Tibial nerve (tissue), 4 donors: ENCODE data around the gene TOMM22. TPM values are rescaled to one million over a fixed set of nuclear protein-coding genes. Genes with fewer than 3 reads are reported as not detected.

Source experiments
- DNase-seq, 2 donors: peaks; one replicate each; pipeline ENCODE4 v3.0.0-alpha.2; 2019; ENCODE audit warnings: low spot score in 2 of 2
- H3K27ac ChIP-seq, 4 donors: fragments of 200-600 bp; sonication (generic) in 3 of 4; one replicate each; pipeline ENCODE4 v1.5.1; 2017 to 2019; ENCODE audit warnings: mild to moderate bottlenecking in 1 of 4
- H3K27me3 ChIP-seq, 2 donors: fragments of 200-600 bp; sonication (generic) in 1 of 2; one replicate each; pipeline versions ENCODE4 v1.5.1 to v1.6.0; 2017 to 2019
- H3K36me3 ChIP-seq, 3 donors: fragments of 200-600 bp; sonication (generic); one replicate each; pipeline ENCODE4 v1.5.1; 2018 to 2019
- H3K4me1 ChIP-seq, 4 donors: fragments of 200-600 bp; sonication (generic) in 3 of 4; one replicate each; pipeline ENCODE4 v1.5.1; 2017 to 2019
- H3K4me3 ChIP-seq, 4 donors: fragments of 200-600 bp; sonication (generic) in 3 of 4; one replicate each; pipeline ENCODE4 v1.5.1; 2017 to 2019; ENCODE audit warnings: mild to moderate bottlenecking in 1 of 4, moderate library complexity in 1 of 4
- H3K9me3 ChIP-seq, 4 donors: fragments of 200-600 bp; sonication (generic) in 3 of 4; one replicate each; pipeline ENCODE4 v1.5.1; 2017 to 2019
- EP300 ChIP-seq, 2 donors: sonication (generic); formaldehyde crosslinking; IDR thresholded peaks; one replicate each; pipeline ENCODE4 v1.6.1; 2017; ENCODE audit warnings: antibody characterized with exemption in 2 of 2, mild to moderate bottlenecking in 1 of 2
- POLR2A ChIP-seq, 2 donors: fragments of 450-650 bp; IDR thresholded peaks; one replicate each; pipeline ENCODE4 v1.6.1; 2017; ENCODE audit warnings: antibody characterized with exemption in 2 of 2, mild to moderate bottlenecking in 2 of 2, moderate library complexity in 2 of 2
- WGBS, 2 donors: methylation state at CpG; one replicate each; pipeline ENCODE4 v1.1.5; 2018; 5-methylcytosine and 5-hydroxymethylcytosine counted together
- total RNA-seq, 4 donors: library from RNA; depleted of rRNA; stranded (reverse); fragments of >200 nt; gene quantifications; one replicate each; pipeline ENCODE4 v1.1.0, GENCODE V29; 2016
- TF ChIP-seq, protein P1 (sequence below), 5 experiments: fragments of 200-600 bp in 3 of 5; fragments of 450-650 bp in 2 of 5; sonication (generic) in 3 of 5; IDR thresholded peaks; one replicate each; pipeline ENCODE4 v1.5.1; 2016 to 2019; ENCODE audit warnings: antibody characterized with exemption in 5 of 5, mild to moderate bottlenecking in 3 of 5, moderate library complexity in 2 of 5

The TOMM22 gene
- total RNA-seq, 4 donors from 2014 or later = 23.1 to 28.5 (median 27.1) TPM

DNA sequence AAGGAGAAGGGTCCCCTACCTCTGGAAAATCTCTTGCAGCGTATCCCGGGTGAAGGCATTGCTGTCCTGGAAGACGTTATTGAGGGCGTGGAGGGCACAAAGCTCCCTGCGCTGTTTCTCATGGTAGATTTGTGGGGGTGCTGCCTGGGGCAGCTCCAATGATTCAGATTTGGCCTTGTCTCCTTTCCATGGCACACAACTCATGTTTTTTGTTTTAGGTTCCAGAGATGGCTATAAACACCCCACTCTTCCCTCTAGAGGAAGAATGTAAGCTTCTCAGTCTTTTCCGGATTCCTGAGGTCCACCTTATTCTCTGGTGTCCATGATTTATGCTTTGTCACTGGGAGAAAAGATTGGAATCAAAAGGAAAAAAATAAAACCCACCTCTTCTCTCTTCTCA, 18.0 kb downstream of the TOMM22 start:
- H3K9me3 ChIP-seq = no peaks in the 10 kb centered on the region
- 3 to 12% methylated on average over 6 of the region's 6 CpGs for WGBS, 2 donors
- peaks cover 0 to 16% (median 0%) of the 10 kb centered on the region in 3 donors for H3K36me3 ChIP-seq
- H3K4me3 ChIP-seq = peak overlapping the region; percentile 58 to 94 (median 88)
- DNase-seq = no peak
- peak overlapping the region; percentile 90 to 99 (median 99) for H3K27ac ChIP-seq
- peaks cover 0 to 62% (median 43%) of the 10 kb centered on the region in 4 donors for H3K4me1 ChIP-seq
- H3K27me3 ChIP-seq = no peaks in the 10 kb centered on the region
- TF ChIP-seq EP300 (IDR thresholded peaks at IDR 0.05) (no peak), POLR2A (IDR thresholded peaks at IDR 0.05) (peak in 1 of 2 donors; percentile 11)

DNA sequence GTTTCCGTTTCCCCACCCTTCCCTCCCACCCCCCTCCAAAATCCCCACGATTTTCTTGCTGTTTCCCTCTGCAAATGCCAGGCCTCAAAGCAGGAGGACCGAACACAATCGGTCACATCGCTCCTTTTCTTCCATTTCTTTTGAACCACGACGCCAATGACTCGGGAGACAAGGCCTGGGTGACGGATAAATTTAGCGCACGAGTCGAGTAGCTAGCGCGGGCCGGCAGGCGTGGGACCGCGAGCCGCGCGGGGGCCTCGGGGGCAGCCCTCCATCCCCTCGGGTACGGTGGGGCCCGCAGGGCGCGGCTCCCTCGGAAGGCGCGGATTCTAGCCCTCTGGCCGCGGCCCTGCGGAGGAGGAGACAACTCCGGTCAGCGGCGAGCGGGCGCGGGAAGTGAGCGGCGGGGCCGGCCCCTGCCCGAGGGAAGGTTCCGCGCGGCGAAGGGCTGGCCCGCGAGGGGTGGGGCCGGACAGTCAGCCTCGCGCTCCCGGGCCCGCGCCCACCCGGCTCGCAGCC, 18.6 kb downstream of the TOMM22 start:
- DNase-seq = peak in 1 of 2 donors; percentile 41
- 0% methylated on average over 18 to 27 of the region's 57 CpGs for WGBS, 2 donors
- Histone ChIP-seq H3K4me3 (peak overlapping the region; percentile 58 to 94 (median 88)), H3K27ac (peak overlapping the region; percentile 90 to 99 (median 99)), H3K27me3 (no peaks in the 10 kb centered on the region), H3K4me1 (peaks cover 0 to 63% (median 46%) of the 10 kb centered on the region in 4 donors), H3K36me3 (peaks cover 0 to 14% (median 0%) of the 10 kb centered on the region in 3 donors), H3K9me3 (no peaks in the 10 kb centered on the region)
- no peak for TF ChIP-seq EP300 (IDR thresholded peaks at IDR 0.05)
- TF ChIP-seq, protein P1, sequence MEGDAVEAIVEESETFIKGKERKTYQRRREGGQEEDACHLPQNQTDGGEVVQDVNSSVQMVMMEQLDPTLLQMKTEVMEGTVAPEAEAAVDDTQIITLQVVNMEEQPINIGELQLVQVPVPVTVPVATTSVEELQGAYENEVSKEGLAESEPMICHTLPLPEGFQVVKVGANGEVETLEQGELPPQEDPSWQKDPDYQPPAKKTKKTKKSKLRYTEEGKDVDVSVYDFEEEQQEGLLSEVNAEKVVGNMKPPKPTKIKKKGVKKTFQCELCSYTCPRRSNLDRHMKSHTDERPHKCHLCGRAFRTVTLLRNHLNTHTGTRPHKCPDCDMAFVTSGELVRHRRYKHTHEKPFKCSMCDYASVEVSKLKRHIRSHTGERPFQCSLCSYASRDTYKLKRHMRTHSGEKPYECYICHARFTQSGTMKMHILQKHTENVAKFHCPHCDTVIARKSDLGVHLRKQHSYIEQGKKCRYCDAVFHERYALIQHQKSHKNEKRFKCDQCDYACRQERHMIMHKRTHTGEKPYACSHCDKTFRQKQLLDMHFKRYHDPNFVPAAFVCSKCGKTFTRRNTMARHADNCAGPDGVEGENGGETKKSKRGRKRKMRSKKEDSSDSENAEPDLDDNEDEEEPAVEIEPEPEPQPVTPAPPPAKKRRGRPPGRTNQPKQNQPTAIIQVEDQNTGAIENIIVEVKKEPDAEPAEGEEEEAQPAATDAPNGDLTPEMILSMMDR (IDR thresholded peaks at IDR 0.05) = no peak
- no peak for TF ChIP-seq POLR2A (IDR thresholded peaks at IDR 0.05)

DNA sequence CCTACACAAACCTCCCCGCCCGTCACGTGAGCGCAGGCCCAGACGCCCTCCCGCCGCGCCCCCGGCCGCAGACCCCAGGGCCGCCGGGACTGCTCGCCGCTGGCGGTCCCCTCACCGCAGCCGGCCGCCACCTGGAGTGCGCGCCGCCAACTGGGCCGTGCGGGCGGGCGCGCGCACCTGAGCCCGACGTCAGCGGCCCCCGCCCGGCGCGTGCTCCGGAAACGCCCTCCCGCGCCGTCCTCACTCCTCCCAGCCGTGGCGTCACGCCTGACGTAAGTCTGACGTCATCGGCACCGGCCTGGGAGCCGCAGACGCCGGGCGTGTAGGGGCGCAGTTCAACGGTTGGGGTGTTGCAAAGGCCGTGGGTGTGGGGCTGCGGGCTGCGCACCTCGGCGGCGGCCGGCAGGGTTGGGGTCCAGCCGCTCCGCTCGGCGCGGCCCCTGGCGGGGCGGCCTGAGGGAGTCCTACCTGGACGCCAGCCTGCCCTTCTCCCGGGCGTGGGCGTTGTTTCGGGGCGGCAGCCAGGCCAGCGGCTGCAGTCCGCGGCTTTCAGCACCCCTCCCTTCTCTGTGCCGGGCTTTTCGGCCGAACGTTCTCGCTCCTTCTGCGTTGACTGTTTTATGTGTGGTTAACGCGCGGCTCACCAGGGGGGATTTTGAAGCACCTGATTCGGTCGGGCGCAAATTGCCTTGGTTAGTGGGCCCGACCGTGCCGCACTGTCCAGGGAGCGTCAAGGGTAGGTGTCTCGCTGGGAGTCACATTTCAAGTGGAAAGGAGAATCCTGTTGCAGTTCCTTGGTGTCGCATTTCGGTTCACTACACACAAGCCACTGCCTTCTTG, 19.3 kb downstream of the TOMM22 start, which contains the start of gene JOSD1:
TSS of gene JOSD1 (minus strand) at position 155 of the 840 bp plus-strand sequence. CDS start 956 bp downstream, outside the sequence.
- H3K4me1 ChIP-seq = peaks cover 0 to 57% (median 43%) of the 10 kb centered on the region in 4 donors

DNA sequence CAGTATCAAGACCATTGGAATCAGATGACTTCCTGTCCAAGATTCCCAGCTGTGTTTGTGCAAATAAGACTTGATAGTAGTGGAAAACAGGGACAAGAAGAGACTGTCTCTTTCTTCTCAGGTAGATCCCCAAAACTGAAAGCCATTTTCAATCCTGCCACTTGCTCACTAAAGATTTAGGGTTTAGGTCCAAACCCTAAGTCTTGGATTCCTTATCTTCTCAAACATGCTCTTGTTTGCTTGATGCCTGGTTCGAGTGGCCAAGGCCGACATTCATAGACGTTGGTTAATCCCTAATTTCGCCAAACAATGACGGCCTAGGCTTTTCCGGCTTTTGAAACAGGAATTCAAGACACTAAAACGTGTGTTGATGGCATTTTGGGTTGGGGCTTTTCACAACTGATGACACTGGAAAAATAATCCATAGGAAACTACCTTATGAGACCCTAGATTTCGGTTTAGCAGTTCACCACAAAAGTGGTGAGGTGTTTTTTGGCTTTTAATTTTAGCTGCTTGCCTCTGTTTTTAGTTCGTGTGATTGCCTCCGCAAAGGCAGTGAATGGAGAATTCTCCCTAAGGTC, 23.0 kb downstream of the TOMM22 start:
- peak overlapping the region; percentile 15 to 49 (median 30) for H3K4me3 ChIP-seq
- H3K4me1 ChIP-seq = peaks cover 0 to 47% (median 28%) of the 10 kb centered on the region in 4 donors
- H3K9me3 ChIP-seq = no peaks in the 10 kb centered on the region
- peak overlapping the region; percentile 79 to 94 (median 88) for H3K27ac ChIP-seq
- H3K36me3 ChIP-seq = peaks cover 0 to 5% (median 0%) of the 10 kb centered on the region in 3 donors
- 8 to 12% methylated on average over 10 of the region's 10 CpGs for WGBS, 2 donors
- H3K27me3 ChIP-seq = no peaks in the 10 kb centered on the region
- DNase-seq = no peak
- TF ChIP-seq POLR2A (IDR thresholded peaks at IDR 0.05) (no peak), EP300 (IDR thresholded peaks at IDR 0.05) (no peak)
- TF ChIP-seq, protein P1 (IDR thresholded peaks at IDR 0.05) = no peak

More for the DNA sequence above, 19.3 kb downstream of the TOMM22 start, which contains the start of gene JOSD1:
- Histone ChIP-seq H3K36me3 (peaks cover 0 to 11% (median 0%) of the 10 kb centered on the region in 3 donors), H3K4me3 (peak within 1 kb of the TSS; percentile 58 to 94 (median 88)), H3K27me3 (no peaks in the 10 kb centered on the region), H3K9me3 (no peaks in the 10 kb centered on the region), H3K27ac (peak within 1 kb of the TSS; percentile 90 to 99 (median 99))
- TF ChIP-seq, protein P1 (IDR thresholded peaks at IDR 0.05) = peak in 2 of 5 experiments; percentile 59 to 75
- TF ChIP-seq EP300 (IDR thresholded peaks at IDR 0.05) (peak; percentile 95 to 99), POLR2A (IDR thresholded peaks at IDR 0.05) (peak; percentile 99 to 100)
- 1% methylated on average over 38 to 40 of the region's 94 CpGs for WGBS, 2 donors
- DNase-seq = peak; percentile 94 to 96
